ENCODE data around the gene DDX59. TPM values are rescaled to one million over a fixed set of nuclear protein-coding genes. Genes with fewer than 3 reads are reported as not detected.

DDX59 gene
- total and polyA plus RNA-seq, 2 experiments from 2014 or later: 13.6 to 19.9 TPM

DNA sequence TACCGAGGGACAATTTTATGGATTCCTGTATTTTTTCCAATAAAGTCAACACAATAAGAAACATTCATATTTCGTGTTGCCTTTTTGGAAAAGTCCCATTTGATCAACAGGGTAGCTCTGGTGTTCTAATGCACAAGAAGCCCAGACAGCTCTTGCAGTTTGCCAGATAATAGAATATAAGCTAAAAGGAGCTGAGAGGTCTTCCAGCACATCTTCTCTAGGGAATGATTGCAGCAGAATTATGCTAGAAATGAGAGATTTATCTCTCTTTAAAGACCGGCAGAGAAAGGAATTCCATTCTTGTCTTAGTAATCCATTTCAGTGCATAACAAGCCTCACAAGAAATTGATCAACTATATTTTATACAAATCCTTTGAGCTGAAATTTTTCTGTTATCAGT, 25.0 kb upstream of the DDX59 start:
- Histone ChIP-seq H3K27me3 (no peaks in the 10 kb centered on the region), H3K36me3 (replicated peaks; ENCODE audit: insufficient read depth, low read depth) (no peaks in the 10 kb centered on the region), H3K4me2 (no peak overlapping the region), H3K4me3 (no peak overlapping the region), H2AFZ (no peak overlapping the region), H3K79me2 (no peaks in the 10 kb centered on the region), H3K9me3 (ENCODE audit: low read depth) (no peaks in the 10 kb centered on the region), H3K27ac (no peak overlapping the region), H4K20me1 (ENCODE audit: insufficient read depth, poor library complexity, severe bottlenecking) (no peaks in the 10 kb centered on the region), H3K4me1 (ENCODE audit: insufficient read depth) (no peaks in the 10 kb centered on the region), H3K9me2 (replicated peaks; ENCODE audit: insufficient read depth) (no peaks in the 10 kb centered on the region)
- TF ChIP-seq EZH2 (IDR thresholded peaks at IDR 0.05; ENCODE audit: borderline replicate concordance) (no peak), EZH2phosphoT487 (IDR thresholded peaks at IDR 0.05; ENCODE audit: low read depth, severe bottlenecking, unreplicated experiment) (no peak)
- TF ChIP-seq, protein P1, sequence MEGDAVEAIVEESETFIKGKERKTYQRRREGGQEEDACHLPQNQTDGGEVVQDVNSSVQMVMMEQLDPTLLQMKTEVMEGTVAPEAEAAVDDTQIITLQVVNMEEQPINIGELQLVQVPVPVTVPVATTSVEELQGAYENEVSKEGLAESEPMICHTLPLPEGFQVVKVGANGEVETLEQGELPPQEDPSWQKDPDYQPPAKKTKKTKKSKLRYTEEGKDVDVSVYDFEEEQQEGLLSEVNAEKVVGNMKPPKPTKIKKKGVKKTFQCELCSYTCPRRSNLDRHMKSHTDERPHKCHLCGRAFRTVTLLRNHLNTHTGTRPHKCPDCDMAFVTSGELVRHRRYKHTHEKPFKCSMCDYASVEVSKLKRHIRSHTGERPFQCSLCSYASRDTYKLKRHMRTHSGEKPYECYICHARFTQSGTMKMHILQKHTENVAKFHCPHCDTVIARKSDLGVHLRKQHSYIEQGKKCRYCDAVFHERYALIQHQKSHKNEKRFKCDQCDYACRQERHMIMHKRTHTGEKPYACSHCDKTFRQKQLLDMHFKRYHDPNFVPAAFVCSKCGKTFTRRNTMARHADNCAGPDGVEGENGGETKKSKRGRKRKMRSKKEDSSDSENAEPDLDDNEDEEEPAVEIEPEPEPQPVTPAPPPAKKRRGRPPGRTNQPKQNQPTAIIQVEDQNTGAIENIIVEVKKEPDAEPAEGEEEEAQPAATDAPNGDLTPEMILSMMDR (IDR thresholded peaks at IDR 0.05; ENCODE audit: poor library complexity): no peak
- no peak for DNase-seq (ENCODE audit: low spot score)
- 69% methylated on average over 3 of the region's 3 CpGs for WGBS (ENCODE audit: low lambda C conversion rate, missing lambda C conversion rate)

DNA sequence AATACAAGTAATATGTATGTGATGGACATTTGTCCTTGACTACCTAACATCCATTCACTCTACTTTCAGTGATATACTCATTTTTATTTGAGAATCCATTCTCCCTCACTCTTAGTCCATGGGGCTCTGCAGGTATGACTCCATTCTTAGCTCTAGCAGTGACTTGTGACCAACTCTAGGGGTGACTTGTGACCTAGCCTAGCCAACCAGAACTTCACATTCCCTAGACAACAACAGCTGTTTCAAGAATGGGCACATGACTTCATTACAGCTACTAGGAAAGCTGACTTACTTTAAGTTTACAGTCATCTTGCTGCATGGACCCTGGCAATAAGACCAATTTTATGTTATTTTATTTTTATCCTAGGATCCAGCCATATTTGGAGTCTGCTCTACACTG, 23.6 kb upstream of the DDX59 start:
- Histone ChIP-seq H3K4me3 (no peak overlapping the region), H4K20me1 (ENCODE audit: insufficient read depth, poor library complexity, severe bottlenecking) (no peaks in the 10 kb centered on the region), H3K27me3 (no peaks in the 10 kb centered on the region), H3K9me2 (replicated peaks; ENCODE audit: insufficient read depth) (no peaks in the 10 kb centered on the region), H3K4me1 (ENCODE audit: insufficient read depth) (no peaks in the 10 kb centered on the region), H3K27ac (no peak overlapping the region), H3K79me2 (no peaks in the 10 kb centered on the region), H2AFZ (no peak overlapping the region), H3K9me3 (ENCODE audit: low read depth) (no peaks in the 10 kb centered on the region), H3K36me3 (replicated peaks; ENCODE audit: insufficient read depth, low read depth) (no peaks in the 10 kb centered on the region), H3K4me2 (no peak overlapping the region)
- no peak for DNase-seq (ENCODE audit: low spot score)
- no peak for TF ChIP-seq EZH2 (IDR thresholded peaks at IDR 0.05; ENCODE audit: borderline replicate concordance)
- TF ChIP-seq EZH2phosphoT487 (IDR thresholded peaks at IDR 0.05; ENCODE audit: low read depth, severe bottlenecking, unreplicated experiment): no peak
- TF ChIP-seq, protein P1 (IDR thresholded peaks at IDR 0.05; ENCODE audit: poor library complexity): no peak

- H3K79me2 ChIP-seq: no peaks in the 10 kb centered on the region
- H3K27me3 ChIP-seq: no peaks in the 10 kb centered on the region
- no peaks in the 10 kb centered on the region for H4K20me1 ChIP-seq (ENCODE audit: insufficient read depth, poor library complexity, severe bottlenecking)
- no peak overlapping the region for H3K27ac ChIP-seq
- H3K4me1 ChIP-seq (ENCODE audit: insufficient read depth): no peaks in the 10 kb centered on the region
- no peak overlapping the region for H2AFZ ChIP-seq
- no peaks in the 10 kb centered on the region for H3K9me2 ChIP-seq (replicated peaks; ENCODE audit: insufficient read depth)
- WGBS (ENCODE audit: low lambda C conversion rate, missing lambda C conversion rate): 97% methylated on average over 1 of the region's 1 CpG
- H3K9me3 ChIP-seq (ENCODE audit: low read depth): no peaks in the 10 kb centered on the region
- TF ChIP-seq, protein P1 (IDR thresholded peaks at IDR 0.05; ENCODE audit: poor library complexity): no peak
- no peak for TF ChIP-seq EZH2 (IDR thresholded peaks at IDR 0.05; ENCODE audit: borderline replicate concordance)
- TF ChIP-seq EZH2phosphoT487 (IDR thresholded peaks at IDR 0.05; ENCODE audit: low read depth, severe bottlenecking, unreplicated experiment): no peak
- no peak overlapping the region for H3K4me3 ChIP-seq
- no peak for DNase-seq (ENCODE audit: low spot score)
- no peak overlapping the region for H3K4me2 ChIP-seq
- no peaks in the 10 kb centered on the region for H3K36me3 ChIP-seq (replicated peaks; ENCODE audit: insufficient read depth, low read depth)
These were observed 22.6 kb upstream of the DDX59 start for GRCh38 chr1:200692316-200692715.

DNA sequence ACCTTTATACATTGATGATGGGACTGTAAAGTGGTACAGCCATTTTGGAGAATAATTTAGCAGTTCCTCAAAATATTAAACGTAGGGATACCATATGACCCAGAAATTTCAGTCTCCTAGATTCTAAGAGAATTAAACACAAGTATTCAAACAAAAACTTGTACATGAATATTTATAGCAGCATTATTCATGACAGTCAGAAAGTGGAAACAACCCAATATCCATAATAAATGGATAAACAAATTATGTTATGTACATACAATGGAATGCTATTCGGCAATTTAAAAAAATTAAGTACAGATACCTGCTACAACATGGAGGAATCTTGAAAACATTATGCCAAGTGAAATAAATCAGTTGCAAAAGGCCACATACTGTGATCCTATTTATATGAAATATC, 16.9 kb upstream of the DDX59 start:
- Histone ChIP-seq H3K4me1 (ENCODE audit: insufficient read depth) (no peaks in the 10 kb centered on the region), H2AFZ (no peak overlapping the region), H3K36me3 (replicated peaks; ENCODE audit: insufficient read depth, low read depth) (no peaks in the 10 kb centered on the region), H4K20me1 (ENCODE audit: insufficient read depth, poor library complexity, severe bottlenecking) (no peaks in the 10 kb centered on the region), H3K27me3 (no peaks in the 10 kb centered on the region), H3K9me3 (ENCODE audit: low read depth) (no peaks in the 10 kb centered on the region), H3K4me3 (no peak overlapping the region), H3K4me2 (no peak overlapping the region), H3K27ac (no peak overlapping the region), H3K9me2 (replicated peaks; ENCODE audit: insufficient read depth) (no peaks in the 10 kb centered on the region), H3K79me2 (no peaks in the 10 kb centered on the region)
- WGBS (ENCODE audit: low lambda C conversion rate, missing lambda C conversion rate): 26% methylated on average over 2 of the region's 2 CpGs
- TF ChIP-seq EZH2phosphoT487 (IDR thresholded peaks at IDR 0.05; ENCODE audit: low read depth, severe bottlenecking, unreplicated experiment) (no peak), EZH2 (IDR thresholded peaks at IDR 0.05; ENCODE audit: borderline replicate concordance) (no peak)
- TF ChIP-seq, protein P1 (IDR thresholded peaks at IDR 0.05; ENCODE audit: poor library complexity): no peak
- no peak for DNase-seq (ENCODE audit: low spot score)
